ENCODE data around the gene PCSK9.

PCSK9 gene

DNA sequence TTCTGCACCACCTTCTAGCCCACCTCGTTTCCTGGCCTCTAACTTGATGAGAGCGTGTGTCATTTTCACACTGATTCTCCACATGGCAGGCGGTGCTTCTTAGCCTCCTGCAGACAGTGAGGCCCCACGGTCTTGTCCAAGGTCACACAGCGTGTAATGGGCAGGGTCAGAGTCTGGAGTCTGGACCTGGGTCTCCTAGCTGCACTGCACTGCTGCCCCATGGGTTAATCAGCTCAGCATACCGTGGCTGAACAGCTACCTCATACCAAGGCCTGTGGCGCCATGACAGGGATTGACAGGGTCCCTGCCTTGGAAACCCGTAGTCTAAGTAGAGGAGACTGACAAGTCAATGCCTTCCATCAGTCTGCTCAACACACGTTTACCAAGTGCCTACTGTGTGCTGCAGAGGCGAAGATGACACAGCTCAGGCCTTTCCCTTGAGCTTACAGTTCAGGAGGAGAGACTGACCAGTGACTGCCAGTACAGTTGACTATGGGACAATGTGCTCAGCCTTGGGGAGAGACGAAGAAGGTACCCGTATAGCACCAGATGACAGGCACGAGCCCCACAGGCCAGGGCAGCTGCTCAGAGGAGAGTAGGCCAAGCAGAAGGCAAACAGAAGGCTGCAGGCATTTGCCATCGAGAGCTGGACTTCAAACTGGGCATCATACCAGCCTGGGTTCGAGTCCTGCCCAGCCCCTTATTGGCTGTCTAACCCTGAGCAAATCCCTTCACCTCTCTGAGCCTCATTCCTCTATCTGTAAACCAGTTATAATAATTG, 5.5 kb downstream of the PCSK9 start:
- no peak for DNase-seq

DNA sequence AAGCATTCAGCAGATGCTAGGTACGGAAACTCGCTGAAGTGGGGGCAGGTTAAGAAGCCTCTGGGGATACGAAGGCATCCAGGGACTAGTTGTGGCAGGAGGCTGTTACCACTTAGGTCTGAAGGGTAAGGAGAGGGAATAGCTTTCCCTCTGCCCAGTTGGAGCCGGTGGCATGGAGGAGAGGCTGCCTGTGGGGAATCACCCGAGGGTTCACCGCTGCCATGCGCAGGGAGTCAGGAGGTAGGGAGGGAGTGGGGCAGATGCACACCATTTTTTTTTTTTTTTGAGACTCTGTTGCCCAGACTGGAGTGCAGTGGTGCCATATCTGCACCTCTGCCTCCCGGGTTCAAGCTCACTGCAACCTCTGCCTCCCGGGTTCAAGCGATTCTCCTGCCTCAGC, 6.1 kb downstream of the PCSK9 start:
- DNase-seq = no peak

DNA sequence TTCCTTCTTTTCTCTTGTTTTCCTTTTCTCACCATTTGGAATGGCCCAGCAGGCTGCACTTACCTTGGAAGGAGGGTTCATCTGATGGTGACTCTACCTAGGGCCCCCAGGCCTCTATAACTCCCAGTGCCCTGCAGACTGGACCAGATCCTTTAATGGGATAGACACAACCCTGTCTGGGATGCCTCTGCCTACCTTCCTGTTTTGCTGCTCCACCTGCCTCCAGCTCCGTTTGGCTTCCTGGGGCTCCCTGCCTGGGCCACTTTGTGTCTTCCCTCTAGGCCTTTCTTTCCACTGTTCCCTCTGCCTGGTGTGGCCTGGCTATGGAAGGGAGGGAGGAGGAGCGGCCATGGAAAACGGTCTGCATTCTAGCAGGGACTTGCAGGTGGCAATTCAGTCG, 7.5 kb downstream of the PCSK9 start:
- DNase-seq = no peak

DNA sequence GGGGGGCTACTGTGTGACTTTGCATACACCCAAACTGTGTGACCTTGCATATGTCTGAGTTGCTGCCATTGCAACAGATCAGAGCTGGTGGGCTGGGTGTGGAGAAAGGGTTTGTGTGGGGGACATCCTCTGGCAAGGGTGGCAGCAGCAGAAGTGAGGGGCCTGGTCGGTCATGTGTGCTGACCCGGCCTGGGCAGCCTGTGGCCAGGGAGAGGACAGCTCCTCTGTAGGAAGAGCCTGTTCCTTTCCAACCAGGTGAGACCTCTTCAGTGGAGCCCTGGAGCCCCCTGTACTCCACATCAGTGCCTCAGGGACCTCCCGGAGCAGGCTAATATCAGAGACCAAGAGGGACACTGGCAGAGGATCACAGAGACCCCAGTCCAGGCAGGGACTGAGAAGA, 8.3 kb downstream of the PCSK9 start:
- no peak for DNase-seq

DNA sequence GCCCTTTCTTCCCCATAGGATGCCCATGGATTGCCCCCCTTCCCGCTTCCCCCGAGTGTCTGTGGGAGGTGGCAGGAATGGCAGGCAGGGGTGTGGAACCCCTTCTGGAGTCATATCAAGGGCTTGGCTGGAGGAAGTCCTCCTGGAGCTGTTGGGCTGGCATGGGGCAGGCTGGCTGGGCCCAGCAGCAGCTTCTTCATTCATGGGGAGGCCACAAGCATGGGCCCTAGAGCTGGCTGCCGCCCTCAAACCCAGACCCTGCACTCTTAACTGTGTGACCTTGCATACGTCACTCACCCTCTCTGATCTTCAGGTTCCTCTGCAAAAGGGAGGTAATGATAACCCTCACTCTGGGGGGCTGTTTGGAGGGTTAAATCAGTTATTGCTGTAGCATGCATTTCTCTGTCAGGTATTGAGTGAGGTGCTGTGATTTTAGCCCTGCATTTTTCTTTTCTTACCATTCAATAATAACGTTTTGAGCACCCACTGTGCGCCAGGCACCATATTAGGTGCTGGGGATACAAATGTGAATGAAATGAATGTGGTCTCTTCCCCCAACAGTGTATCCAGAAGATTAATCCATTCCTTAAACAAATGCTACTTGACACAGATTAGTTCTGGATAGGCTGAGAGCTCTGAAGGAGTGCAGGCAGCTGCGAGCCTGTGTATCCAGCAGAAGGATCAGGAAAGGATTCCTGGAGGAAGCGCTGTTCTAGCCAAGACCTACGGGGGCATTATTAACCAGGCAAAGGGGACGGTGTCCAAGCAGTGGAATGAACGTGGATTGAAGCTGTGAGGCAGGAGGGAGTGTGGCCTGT, 9.3 kb downstream of the PCSK9 start:
- no peak for DNase-seq

DNA sequence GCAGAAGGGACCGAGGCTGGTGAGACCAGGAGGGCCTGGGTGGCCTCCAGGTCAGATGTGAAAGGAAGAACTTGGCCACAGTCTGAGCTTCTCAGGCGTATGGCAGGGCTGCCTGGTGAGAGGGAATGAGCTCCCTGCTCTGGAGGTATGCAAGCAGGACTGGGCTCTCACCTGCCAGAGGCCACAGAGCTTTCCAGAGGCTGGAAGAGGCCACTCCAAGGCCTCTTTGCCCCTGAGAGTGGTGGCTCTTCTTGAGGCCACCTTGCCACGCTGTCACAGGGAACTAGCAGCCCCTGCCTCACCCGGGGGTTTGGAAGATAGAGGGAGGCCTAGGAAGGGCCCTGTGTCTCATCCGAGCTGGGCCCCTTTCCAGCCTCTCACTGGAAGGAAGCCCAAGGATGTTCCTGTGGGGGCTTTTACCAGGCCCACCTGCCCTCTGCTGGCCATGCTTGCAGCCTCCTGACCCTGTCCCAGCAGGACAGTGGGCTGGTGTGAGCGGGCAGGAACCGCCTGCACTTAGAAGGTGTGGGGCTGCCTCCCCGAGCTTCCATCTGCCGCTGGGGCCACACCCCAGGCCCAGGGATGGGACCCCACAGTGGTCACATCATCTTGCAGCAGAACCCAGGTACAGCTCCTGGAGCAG, 10.0 kb downstream of the PCSK9 start:
- no peak for DNase-seq

DNA sequence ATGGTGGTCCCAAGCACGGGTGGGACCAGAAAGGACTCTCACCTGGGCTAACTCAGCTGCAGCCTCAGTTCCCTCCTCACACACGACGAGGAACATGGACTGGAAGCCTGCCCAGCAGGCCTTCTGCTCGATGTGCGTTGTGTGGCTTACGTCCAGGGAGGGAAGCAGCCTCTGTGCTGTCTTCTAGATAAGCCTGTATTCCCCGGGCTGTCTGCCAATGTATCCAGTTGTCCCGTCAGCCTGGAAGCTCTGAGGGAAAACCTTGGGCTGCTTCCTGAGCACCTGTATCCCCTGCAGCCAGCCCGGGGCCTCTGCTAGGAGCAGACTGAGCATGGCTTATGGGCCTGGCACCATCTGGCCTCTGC, 10.5 kb downstream of the PCSK9 start:
- no peak for DNase-seq

DNA sequence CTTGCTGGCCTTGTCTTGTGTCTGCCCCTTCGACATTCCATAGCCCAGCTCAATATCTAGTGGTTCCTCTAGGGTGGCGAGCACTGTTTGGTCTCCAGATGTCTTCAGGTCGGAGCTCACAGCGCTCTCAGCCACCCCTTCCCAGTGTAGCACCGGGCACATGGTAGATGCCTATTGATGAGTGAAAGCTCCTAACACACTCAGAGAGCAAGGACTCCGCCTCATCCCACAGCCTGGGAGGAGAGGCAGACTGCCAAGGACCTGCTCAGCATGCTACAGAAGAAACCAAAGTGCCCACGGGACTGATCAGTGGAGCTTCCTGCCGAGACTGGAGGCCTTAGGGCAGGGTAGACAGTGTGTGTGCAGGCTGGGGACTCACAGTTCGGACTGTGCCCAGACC, 10.9 kb downstream of the PCSK9 start:
- no peak for DNase-seq

DNA sequence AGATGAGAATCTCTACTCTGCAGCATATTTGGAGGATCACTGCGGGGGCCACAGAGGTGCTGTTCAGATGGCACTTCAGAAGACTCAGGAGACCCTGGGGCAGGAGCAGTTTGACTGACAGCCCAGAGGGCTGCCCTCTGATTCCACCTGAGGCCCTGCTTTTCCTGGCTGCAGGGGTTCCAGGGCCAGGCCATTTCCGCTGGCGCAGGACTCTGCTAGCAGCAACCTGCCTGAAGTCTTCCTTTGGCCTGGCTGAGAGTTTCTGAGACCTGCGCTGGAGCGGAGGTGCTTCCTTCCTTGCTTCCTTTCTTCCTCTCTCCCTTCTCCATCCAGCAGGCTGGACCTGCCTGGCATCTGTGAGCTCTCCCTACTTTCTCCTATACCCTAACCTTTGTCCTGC, 11.8 kb downstream of the PCSK9 start:
- no peak for DNase-seq

DNA sequence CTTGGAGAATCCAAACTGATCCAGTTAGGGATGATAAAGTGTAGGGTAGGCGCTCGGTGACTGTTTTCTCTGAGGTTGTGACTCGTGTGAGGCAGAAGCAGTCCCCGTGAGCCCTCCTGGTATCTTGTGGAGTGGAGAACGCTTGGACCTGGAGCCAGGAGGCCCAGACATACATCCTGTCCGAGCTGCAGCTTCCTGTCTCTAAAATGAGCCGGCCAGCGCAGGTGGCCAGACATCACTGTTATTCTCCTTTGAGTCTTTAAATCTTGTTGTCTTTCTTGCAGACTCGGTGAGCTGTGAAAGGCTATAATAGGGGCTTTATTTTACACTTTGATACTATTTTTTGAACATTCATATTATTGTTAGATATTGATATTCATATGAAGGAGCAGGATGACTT, 12.3 kb downstream of the PCSK9 start:
- DNase-seq = no peak

DNA sequence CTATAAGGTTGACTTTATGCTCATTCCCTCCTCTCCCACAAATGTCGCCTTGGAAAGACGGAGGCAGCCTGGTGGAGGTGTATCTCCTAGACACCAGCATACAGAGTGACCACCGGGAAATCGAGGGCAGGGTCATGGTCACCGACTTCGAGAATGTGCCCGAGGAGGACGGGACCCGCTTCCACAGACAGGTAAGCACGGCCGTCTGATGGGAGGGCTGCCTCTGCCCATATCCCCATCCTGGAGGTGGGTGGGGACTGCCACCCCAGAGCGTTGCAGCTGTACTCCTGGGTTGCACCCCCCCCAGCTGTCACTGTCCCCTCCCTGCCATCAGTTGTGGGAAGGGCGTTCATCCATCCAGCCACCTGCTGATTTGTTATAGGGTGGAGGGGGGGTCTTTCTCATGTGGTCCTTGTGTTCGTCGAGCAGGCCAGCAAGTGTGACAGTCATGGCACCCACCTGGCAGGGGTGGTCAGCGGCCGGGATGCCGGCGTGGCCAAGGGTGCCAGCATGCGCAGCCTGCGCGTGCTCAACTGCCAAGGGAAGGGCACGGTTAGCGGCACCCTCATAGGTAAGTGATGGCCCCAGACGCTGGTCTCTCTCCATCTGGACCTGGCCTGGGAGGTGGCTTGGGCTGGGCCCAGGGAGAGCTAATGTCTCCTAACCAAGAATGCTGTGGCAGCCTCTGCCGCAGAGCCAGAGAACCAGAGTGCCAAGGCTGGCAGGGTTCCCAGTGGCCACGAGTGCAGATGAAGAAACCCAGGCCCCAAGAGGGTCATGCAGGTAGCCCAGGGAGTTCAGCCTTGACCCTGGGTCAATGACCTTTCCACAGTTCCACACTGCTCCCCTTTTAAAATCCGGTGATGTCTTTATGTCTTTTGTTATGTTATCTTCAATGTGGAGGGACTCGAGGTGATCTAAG, 13.1 kb downstream of the PCSK9 start:
- no peak for DNase-seq

DNA sequence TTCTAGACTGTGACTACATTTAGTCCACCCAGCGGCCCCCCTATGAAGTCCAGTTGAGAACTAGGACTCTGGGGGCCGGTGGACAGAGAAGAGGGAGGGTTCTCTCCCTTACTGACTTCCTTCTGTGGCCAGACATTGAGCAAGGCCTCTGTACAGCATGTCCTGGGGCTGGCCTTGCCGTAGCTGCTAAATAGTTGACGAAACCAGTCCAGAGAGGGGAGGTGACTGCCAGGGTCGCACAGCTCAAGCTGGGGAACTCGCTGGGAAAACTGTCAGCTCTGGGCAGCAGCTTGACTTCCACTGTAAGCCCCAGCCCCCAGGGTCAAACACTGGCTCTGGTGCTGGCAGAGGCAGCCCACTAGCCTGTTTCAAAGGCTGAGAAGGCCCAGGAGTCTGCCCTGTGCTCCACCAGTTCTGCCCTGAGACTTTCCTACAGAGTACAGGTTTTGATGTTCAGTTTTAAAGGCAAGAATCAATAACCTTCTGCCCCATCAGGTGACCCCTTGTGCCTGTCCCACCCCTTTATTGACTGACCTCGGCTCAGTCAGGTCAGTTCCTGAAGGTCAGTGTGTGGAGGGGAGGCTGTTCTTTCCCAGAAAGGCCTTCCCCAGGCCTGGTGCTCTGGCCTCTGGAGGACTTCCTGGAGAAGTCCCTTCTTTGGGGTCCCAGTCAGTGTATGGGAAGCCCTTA, 14.1 kb downstream of the PCSK9 start:
- no peak for DNase-seq

DNA sequence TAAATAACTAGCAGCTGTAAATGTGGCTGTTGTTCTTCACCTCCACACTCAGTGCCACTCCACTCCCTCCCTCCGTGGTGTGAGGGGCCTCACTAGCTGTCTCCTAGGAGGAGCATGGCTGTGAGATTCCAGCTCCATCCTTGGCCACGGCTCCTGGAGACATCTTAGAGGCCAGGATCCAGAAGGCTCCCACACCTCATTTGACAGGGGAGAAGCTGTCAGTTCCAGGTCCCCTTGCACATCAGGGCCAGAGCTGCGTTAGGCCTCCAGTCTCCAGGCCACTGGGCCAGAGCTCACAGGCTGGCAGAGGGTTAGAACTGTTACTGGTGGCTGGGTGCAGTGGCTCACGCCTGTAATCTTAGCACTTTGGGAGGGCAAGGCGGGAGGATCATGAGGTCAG, 15.0 kb downstream of the PCSK9 start:
- DNase-seq = no peak

DNA sequence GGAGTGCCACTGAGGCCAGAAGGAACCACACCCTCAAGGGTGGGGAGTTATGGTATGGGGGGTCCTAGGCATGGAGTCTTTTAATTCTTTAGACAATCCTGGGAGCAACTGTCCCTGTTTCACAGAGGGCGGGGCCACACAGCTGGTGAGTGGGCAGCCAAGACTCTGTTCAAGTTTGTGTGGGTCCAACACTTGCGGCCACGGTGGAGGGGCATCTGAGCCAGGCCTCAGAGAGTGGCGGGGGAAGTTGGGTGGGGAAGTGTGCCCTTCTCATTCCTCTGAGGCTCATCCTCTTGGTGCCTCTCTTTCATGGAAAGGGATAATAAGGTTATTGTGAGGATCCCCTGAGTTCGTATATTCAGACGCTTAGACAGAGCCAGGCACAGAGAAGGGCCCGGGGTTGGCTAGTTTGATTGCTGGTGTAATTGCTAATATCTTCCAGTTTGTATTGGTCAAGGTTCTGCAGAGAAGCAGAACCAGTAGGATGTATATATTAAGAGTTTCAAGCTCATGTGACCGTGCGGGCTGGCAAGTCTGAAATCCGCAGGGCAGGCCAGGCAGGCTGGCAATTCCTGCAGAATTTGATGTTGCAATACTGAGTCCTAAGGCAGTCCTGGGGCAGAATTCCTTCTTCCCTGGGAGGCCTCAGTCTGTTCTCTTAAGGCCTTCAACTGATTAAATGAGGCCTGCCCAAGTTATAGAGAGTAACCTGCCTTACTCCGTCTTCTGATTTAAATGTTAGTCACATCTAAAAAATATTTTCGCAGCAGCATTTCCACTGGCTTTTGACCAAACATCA, 15.9 kb downstream of the PCSK9 start:
- DNase-seq = no peak

DNA sequence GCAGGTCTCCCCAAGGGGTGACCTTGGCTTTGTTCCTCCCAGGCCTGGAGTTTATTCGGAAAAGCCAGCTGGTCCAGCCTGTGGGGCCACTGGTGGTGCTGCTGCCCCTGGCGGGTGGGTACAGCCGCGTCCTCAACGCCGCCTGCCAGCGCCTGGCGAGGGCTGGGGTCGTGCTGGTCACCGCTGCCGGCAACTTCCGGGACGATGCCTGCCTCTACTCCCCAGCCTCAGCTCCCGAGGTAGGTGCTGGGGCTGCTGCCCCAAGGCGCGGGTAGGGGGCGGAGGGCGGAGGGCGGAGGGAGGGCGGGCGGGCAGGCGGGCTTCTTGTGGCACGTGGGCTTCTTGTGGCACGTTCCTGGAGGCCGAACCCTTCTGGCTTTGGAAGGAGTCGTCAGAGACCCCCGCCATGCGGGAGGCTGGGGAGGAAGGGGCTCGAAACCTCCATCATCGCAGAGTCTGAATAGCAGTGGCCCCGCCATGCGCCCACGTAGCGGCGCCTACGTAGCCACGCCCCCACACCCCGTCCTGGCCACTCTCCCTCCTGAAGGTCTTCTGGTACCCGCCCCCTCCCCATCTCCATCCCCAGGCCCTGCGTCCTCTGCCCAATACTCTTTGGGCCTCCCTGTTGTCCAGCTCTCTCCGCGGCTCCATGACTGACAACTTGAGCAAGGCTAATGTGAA, 16.7 kb downstream of the PCSK9 start:
- no peak for DNase-seq

DNA sequence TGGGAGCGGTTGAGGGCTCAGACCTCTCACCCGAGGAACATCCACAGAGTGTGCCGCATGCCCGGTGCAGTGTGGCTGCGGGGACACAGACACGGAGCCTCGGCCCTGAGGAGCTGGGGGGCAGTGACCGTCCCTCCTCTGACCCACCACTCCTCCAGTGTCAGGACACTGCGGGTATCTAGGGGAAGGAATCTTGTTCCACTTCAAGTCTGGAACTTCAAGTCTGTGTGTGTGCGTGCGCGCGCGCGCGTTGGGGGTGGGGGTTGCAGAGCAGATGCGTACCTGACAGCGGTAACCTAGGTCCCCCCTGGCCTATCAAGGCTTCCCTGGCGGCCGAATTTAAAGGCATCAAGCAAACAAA, 17.3 kb downstream of the PCSK9 start:
- no peak for DNase-seq

DNA sequence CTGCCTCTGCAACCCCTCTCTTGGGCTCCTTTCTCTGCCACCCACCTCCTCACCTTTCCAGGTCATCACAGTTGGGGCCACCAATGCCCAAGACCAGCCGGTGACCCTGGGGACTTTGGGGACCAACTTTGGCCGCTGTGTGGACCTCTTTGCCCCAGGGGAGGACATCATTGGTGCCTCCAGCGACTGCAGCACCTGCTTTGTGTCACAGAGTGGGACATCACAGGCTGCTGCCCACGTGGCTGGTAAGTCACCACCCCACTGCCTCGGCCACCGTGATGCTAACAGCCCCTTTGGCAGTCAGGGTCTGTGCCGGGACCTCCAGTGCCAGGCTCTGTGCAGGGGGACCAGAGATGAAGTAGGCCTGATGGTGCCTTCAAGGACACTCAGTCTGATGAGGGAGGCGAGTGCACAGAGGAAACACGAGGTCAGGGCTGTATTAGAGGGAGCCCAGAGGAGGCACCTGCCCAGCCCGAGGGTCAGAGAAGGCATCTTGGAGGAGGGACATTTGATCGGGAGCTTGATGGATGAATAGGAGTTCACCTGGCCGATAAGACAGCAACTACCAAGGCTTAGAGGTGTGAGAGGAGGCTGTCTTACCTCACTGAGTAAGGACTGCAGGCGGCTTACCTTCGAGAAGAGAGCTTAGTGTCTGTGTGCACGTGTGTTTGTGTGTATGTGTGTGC, 18.1 kb downstream of the PCSK9 start:
- DNase-seq = no peak

DNA sequence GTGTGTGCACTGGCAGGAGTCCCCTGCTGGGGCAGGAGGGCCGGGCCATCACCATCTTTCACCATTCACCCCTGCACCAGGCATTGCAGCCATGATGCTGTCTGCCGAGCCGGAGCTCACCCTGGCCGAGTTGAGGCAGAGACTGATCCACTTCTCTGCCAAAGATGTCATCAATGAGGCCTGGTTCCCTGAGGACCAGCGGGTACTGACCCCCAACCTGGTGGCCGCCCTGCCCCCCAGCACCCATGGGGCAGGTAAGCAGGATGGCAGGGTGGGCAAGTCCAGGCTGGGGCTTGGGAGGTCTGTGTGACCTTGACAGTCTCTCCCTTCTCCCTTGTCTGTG, 18.6 kb downstream of the PCSK9 start:
- DNase-seq = no peak

DNA sequence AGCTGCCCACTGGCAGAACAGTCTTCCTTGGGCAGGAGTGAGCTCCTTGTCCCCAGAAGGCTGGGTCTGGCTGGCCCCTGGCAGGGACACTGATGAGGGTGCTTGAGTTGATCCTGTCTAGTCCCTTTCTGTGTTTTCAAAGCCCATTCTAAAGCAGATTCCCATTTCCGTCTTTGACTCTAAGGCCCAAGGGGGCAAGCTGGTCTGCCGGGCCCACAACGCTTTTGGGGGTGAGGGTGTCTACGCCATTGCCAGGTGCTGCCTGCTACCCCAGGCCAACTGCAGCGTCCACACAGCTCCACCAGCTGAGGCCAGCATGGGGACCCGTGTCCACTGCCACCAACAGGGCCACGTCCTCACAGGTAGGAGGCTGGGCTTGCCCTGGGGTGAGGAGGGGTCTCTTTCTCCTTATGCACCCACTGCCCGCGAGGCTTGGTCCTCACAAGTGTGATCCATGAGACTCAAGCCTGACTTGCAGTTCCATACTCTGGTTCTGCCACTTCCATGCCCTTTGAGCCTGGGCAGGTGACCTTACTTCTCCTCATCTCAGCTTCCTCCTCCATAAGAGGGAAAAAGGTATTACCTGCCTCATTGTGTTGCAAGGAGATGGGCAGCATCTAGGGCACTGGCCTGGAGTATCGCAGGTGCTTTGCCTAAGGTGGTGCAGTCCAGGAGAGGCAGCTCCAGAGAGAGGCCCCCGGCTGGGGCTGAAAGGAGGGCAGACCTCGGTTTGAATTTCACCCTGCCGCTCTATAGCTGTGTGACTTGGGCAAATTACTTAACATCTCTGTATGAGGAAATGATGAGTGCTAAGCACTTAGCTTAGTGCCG, 20.2 kb downstream of the PCSK9 start:
- DNase-seq = no peak

All from Kasumi-1 (cell line).